ENCODE results near the gene EVA1C. TPM values are rescaled to one million over a fixed set of nuclear protein-coding genes. Genes with fewer than 3 reads are reported as not detected.

Gene EVA1C
- total and polyA plus RNA-seq, 10 of the 15 experiments (the other 5 are each of a cell fraction or from before 2014, with no cell fraction given): 0.13 to 0.56 (median 0.34) TPM; not detected in 7

GRCh38 chr21:32437729-32438128 is 25.2 kb downstream of the EVA1C start:
- in situ Hi-C loops (cut with MboI): no loop called here
- 4% methylated on average over 12 of the region's 12 CpGs for WGBS (ENCODE audit: insufficient coverage, insufficient replicate concordance, low lambda C conversion rate, missing lambda C conversion rate)
- no peak for FAIRE-seq
- Histone ChIP-seq H3K4me1 (ENCODE audit: control insufficient read depth, insufficient read depth, low read length) (no peaks in the 10 kb centered on the region), H3K9ac (ENCODE audit: control insufficient read depth, insufficient read depth, low read length) (no peak overlapping the region), H3K27ac (ENCODE audit: control insufficient read depth, insufficient read depth) (no peak overlapping the region), H3K79me2 (ENCODE audit: control insufficient read depth, insufficient read depth, low read length) (no peaks in the 10 kb centered on the region), H4K20me1 (ENCODE audit: control insufficient read depth, insufficient read depth) (no peaks in the 10 kb centered on the region), H3K36me3 (ENCODE audit: control insufficient read depth in 2 of 2, insufficient read depth in 2 of 2, low read length in 1 of 2) (no peaks in the 10 kb centered on the region), H2AFZ (ENCODE audit: control insufficient read depth, low read depth, low read length) (no peak overlapping the region), H3K27me3 (replicated peaks in 1 of 2; ENCODE audit: control insufficient read depth in 2 of 2, insufficient read depth in 2 of 2, low read length in 1 of 2) (no peaks in the 10 kb centered on the region; a peak in 1 of 4 replicates), H3K4me2 (ENCODE audit: control insufficient read depth, insufficient read depth) (no peak overlapping the region), H3K4me3 (no peak overlapping the region), H3K9me3 (replicated peaks; ENCODE audit: control insufficient read depth, insufficient read depth, low read length) (no peaks in the 10 kb centered on the region)
- DNase-seq (ENCODE audit: low read depth, low spot score): no peak
- POLR2A ChIA-PET: no interaction called here
- SMC1A ChIA-PET (ENCODE audit: uncharacterized antibody, unreplicated experiment): no interaction called here
- intact Hi-C loops (cut with micrococcal nuclease; ENCODE audit: unreplicated experiment): no loop called here
- BruUV-seq (replicated peaks): no TSS peak
- TF ChIP-seq FOXM1 (IDR thresholded peaks at IDR 0.05; ENCODE audit: low read depth, low read length) (no peak), SPI1 (IDR thresholded peaks at IDR 0.05; ENCODE audit: borderline replicate concordance, insufficient read depth, low read depth, low read length) (no peak), STAT1 (conservative IDR thresholded peaks at IDR 0.05) (no peak), WRNIP1 (IDR thresholded peaks at IDR 0.05; ENCODE audit: borderline replicate concordance, low read depth, low read length) (no peak), SMAD1 (IDR thresholded peaks at IDR 0.05; ENCODE audit: low read depth, partially characterized antibody) (no peak)
- CTCF ChIA-PET: no interaction called here
- RAD21 ChIA-PET (ENCODE audit: unreplicated experiment): no interaction called here
- ATAC-seq: no peak

GRCh38 chr21:32442566-32443318 is 30.2 kb downstream of the EVA1C start:
- Histone ChIP-seq H3K4me3 (no peak overlapping the region), H4K20me1 (ENCODE audit: control insufficient read depth, insufficient read depth) (no peaks in the 10 kb centered on the region), H3K9ac (ENCODE audit: control insufficient read depth, insufficient read depth, low read length) (no peak overlapping the region), H3K36me3 (ENCODE audit: control insufficient read depth in 2 of 2, insufficient read depth in 2 of 2, low read length in 1 of 2) (no peaks in the 10 kb centered on the region), H3K4me1 (ENCODE audit: control insufficient read depth, insufficient read depth, low read length) (no peaks in the 10 kb centered on the region), H3K9me3 (replicated peaks; ENCODE audit: control insufficient read depth, insufficient read depth, low read length) (no peaks in the 10 kb centered on the region; the same call in 2 of the 3 replicates), H3K4me2 (ENCODE audit: control insufficient read depth, insufficient read depth) (no peak overlapping the region), H3K27ac (ENCODE audit: control insufficient read depth, insufficient read depth) (no peak overlapping the region), H3K79me2 (ENCODE audit: control insufficient read depth, insufficient read depth, low read length) (no peaks in the 10 kb centered on the region), H2AFZ (ENCODE audit: control insufficient read depth, low read depth, low read length) (no peak overlapping the region), H3K27me3 (replicated peaks in 1 of 2; ENCODE audit: control insufficient read depth in 2 of 2, insufficient read depth in 2 of 2, low read length in 1 of 2) (no peaks in the 10 kb centered on the region; a peak in 1 of 4 replicates)
- SMC1A ChIA-PET (ENCODE audit: uncharacterized antibody, unreplicated experiment): no interaction called here
- 50% methylated on average over 7 of the region's 8 CpGs for WGBS (ENCODE audit: insufficient coverage, insufficient replicate concordance, low lambda C conversion rate, missing lambda C conversion rate)
- in situ Hi-C loops (cut with MboI): no loop called here
- no peak for TF ChIP-seq NFYA (IDR thresholded peaks at IDR 0.05; ENCODE audit: borderline replicate concordance, low read depth, low read length)
- no peak for TF ChIP-seq POLR2A (IDR thresholded peaks at IDR 0.05; ENCODE audit: low read depth, low read length)
- no peak for TF ChIP-seq RFX5 (IDR thresholded peaks at IDR 0.05; ENCODE audit: low read depth, low read length)
- TF ChIP-seq CBX5 (IDR thresholded peaks at IDR 0.05; ENCODE audit: low read depth): no peak
- TF ChIP-seq ZNF24 (IDR thresholded peaks at IDR 0.05): no peak
- TF ChIP-seq TCF7 (IDR thresholded peaks at IDR 0.05; ENCODE audit: borderline replicate concordance): no peak
- no peak for TF ChIP-seq MXI1 (IDR thresholded peaks at IDR 0.05; ENCODE audit: low read depth, low read length)
- no peak for TF ChIP-seq RAD51 (IDR thresholded peaks at IDR 0.05)
- TF ChIP-seq ZNF592 (IDR thresholded peaks at IDR 0.05): no peak
- TF ChIP-seq SREBF2 (IDR thresholded peaks at IDR 0.05; ENCODE audit: low read length): no peak
- TF ChIP-seq YY1 (IDR thresholded peaks at IDR 0.05; ENCODE audit: low read depth, low read length): no peak
- no peak for TF ChIP-seq FOXM1 (IDR thresholded peaks at IDR 0.05; ENCODE audit: low read depth, low read length)
- CTCF ChIA-PET: no interaction called here
- DNase-seq (ENCODE audit: low read depth, low spot score) (no peak), FAIRE-seq (no peak), ATAC-seq (no peak)
- no TSS peak for BruUV-seq (replicated peaks)
- RAD21 ChIA-PET (ENCODE audit: unreplicated experiment): no interaction called here
- POLR2A ChIA-PET: no interaction called here
- intact Hi-C loops (cut with micrococcal nuclease; ENCODE audit: unreplicated experiment): no loop called here
